Ascending aorta (tissue), 2 donors: Measurements from ENCODE around the gene MFN2. TPM values are rescaled to one million over a fixed set of nuclear protein-coding genes. Genes with fewer than 3 reads are reported as not detected.

Source experiments
- DNase-seq, 2 donors: peaks; one replicate each; pipeline ENCODE4 v3.0.0-alpha.2; 2019; ENCODE audit warnings: low spot score in 2 of 2
- H3K27ac ChIP-seq, 2 donors: fragments of 200-600 bp; sonication (generic); one replicate each; pipeline ENCODE4 v1.5.1; 2016 to 2017; ENCODE audit warnings: mild to moderate bottlenecking in 1 of 2
- H3K27me3 ChIP-seq: fragments of 200-600 bp; sonication (generic); one replicate; pipeline ENCODE4 v1.5.1; 2017
- H3K36me3 ChIP-seq, 2 donors: fragments of 200-600 bp; sonication (generic); one replicate each; pipeline ENCODE4 v1.5.1; 2016
- H3K4me1 ChIP-seq, 2 donors: fragments of 200-600 bp; sonication (generic); one replicate each; pipeline ENCODE4 v1.5.1; 2016 to 2017; ENCODE audit warnings: mild to moderate bottlenecking in 1 of 2
- H3K4me3 ChIP-seq, 2 donors: fragments of 200-600 bp; sonication (generic); one replicate each; pipeline ENCODE4 v1.5.1; 2016 to 2017; ENCODE audit warnings: mild to moderate bottlenecking in 1 of 2
- H3K9me3 ChIP-seq, 2 donors: fragments of 200-600 bp; sonication (generic); one replicate each; pipeline ENCODE4 v1.5.1; 2016
- CTCF ChIP-seq, 3 experiments: fragments of 200-600 bp in 2 of 3; fragments of 450-650 bp in 1 of 3; sonication (generic) in 2 of 3; IDR thresholded peaks; one replicate each; pipeline ENCODE4 v1.5.1; 2016 to 2019; ENCODE audit warnings: antibody characterized with exemption in 3 of 3, mild to moderate bottlenecking in 1 of 3, moderate library complexity in 1 of 3
- intact Hi-C: fragments of 100-400 bp; cut with DNase I; formaldehyde crosslinking; loops from one replicate; pipeline ENCODE4 v1.15.1; 2023
- total RNA-seq: library from RNA; depleted of rRNA; stranded (reverse); fragments of >200 nt; gene quantifications from one replicate; pipeline ENCODE4 v1.1.0, GENCODE V29; 2016

Gene MFN2
- total RNA-seq, 1 donor from 2014 or later = 85.6 TPM

GRCh38 chr1:11991969-11992676 is 11.9 kb downstream of the MFN2 start:
- TF ChIP-seq CTCF (IDR thresholded peaks at IDR 0.05) = no peak
- Histone ChIP-seq H3K4me3 (no peak overlapping the region), H3K36me3 (peaks cover 66 to 75% of the 10 kb centered on the region in 2 donors), H3K27ac (no peak overlapping the region), H3K9me3 (no peaks in the 10 kb centered on the region), H3K27me3 (no peaks in the 10 kb centered on the region), H3K4me1 (no peaks in the 10 kb centered on the region)
- DNase-seq = no peak
- intact Hi-C loops = no loop called here

- Histone ChIP-seq H3K4me3 (no peak overlapping the region), H3K27me3 (no peaks in the 10 kb centered on the region), H3K4me1 (no peaks in the 10 kb centered on the region), H3K36me3 (peaks cover 85 to 97% of the 10 kb centered on the region in 2 donors), H3K9me3 (no peaks in the 10 kb centered on the region), H3K27ac (no peak overlapping the region)
- DNase-seq = no peak
- intact Hi-C loops = no loop called here
- no peak for TF ChIP-seq CTCF (IDR thresholded peaks at IDR 0.05)
These were observed 17.0 kb downstream of the MFN2 start for GRCh38 chr1:11997081-11997850.

- H3K27me3 ChIP-seq = no peaks in the 10 kb centered on the region
- H3K4me1 ChIP-seq = no peaks in the 10 kb centered on the region
- H3K4me3 ChIP-seq = no peak overlapping the region
- peaks cover 88 to 97% of the 10 kb centered on the region in 2 donors for H3K36me3 ChIP-seq
- no peak overlapping the region for H3K27ac ChIP-seq
- no peak for DNase-seq
- no peak for TF ChIP-seq CTCF (IDR thresholded peaks at IDR 0.05)
- intact Hi-C loops = no loop called here
- H3K9me3 ChIP-seq = no peaks in the 10 kb centered on the region
These were observed 18.4 kb downstream of the MFN2 start for GRCh38 chr1:11998636-11999035.

- H3K36me3 ChIP-seq = peaks cover 88 to 98% of the 10 kb centered on the region in 2 donors
- H3K27me3 ChIP-seq = no peaks in the 10 kb centered on the region
- intact Hi-C loops = no loop called here
- no peaks in the 10 kb centered on the region for H3K4me1 ChIP-seq
- no peak overlapping the region for H3K27ac ChIP-seq
- DNase-seq = no peak
- H3K9me3 ChIP-seq = no peaks in the 10 kb centered on the region
- H3K4me3 ChIP-seq = no peak overlapping the region
- TF ChIP-seq CTCF (IDR thresholded peaks at IDR 0.05) = no peak
These were observed 19.0 kb downstream of the MFN2 start for GRCh38 chr1:11999236-11999635.

GRCh38 chr1:12001249-12001917 is 21.1 kb downstream of the MFN2 start:
- TF ChIP-seq CTCF (IDR thresholded peaks at IDR 0.05) = peak in 1 of 3 experiments; percentile 41
- Histone ChIP-seq H3K9me3 (no peaks in the 10 kb centered on the region), H3K27ac (no peak overlapping the region), H3K27me3 (no peaks in the 10 kb centered on the region), H3K4me1 (no peaks in the 10 kb centered on the region), H3K4me3 (no peak overlapping the region), H3K36me3 (peaks cover 90 to 98% of the 10 kb centered on the region in 2 donors)
- intact Hi-C loops = no loop called here
- no peak for DNase-seq
